Kidney (tissue), 14 donors: Measurements from ENCODE around the gene DNAJC1. TPM values are rescaled to one million over a fixed set of nuclear protein-coding genes. Genes with fewer than 3 reads are reported as not detected.

Source experiments
- DNase-seq, 5 donors: peaks; one replicate each; pipeline ENCODE4 v3.0.0-alpha.2; 2013 to 2020
- FAIRE-seq: peaks from 2 replicates; lab custom pipeline; 2012; peaks lifted over from hg19 to GRCh38; lab: Jason Lieb, UNC
- H3K27ac ChIP-seq, 2 donors: one replicate each; pipeline ENCODE4 v1.7.0; 2013; ENCODE audit warnings: low read depth in 2 of 2, low read length in 2 of 2, inconsistent platforms in 1 of 2
- H3K27me3 ChIP-seq: one replicate; pipeline ENCODE4 v1.7.1; 2013; ENCODE audit warnings: low read length, inconsistent platforms; ENCODE audit not compliant: control insufficient read depth, insufficient read depth
- H3K36me3 ChIP-seq, 3 donors: one replicate each; pipeline versions ENCODE4 v1.7.0 to v1.7.1; 2013; ENCODE audit warnings: low read length in 3 of 3, control low read depth in 1 of 3, inconsistent platforms in 1 of 3; ENCODE audit not compliant: insufficient read depth in 3 of 3, control insufficient read depth in 2 of 3
- H3K4me1 ChIP-seq, 3 donors: one replicate each; pipeline versions ENCODE4 v1.7.0 to v1.7.1; 2013; ENCODE audit warnings: low read length in 3 of 3, inconsistent platforms in 1 of 3, low read depth in 1 of 3; ENCODE audit not compliant: control insufficient read depth in 2 of 3, insufficient read depth in 2 of 3
- H3K4me3 ChIP-seq, 3 donors: one replicate each; pipeline versions ENCODE4 v1.7.0 to v1.8.1; 2013; ENCODE audit warnings: low read length in 3 of 3, control low read depth in 1 of 3, inconsistent platforms in 1 of 3
- H3K9ac ChIP-seq, 3 donors: one replicate each; pipeline versions ENCODE4 v1.7.0 to v1.7.1; 2013; ENCODE audit warnings: low read length in 3 of 3, control low read depth in 1 of 3, inconsistent platforms in 1 of 3
- H3K9me3 ChIP-seq, 3 donors: one replicate each; pipeline versions ENCODE4 v1.7.0 to v1.7.1; 2013; ENCODE audit warnings: low read length in 3 of 3, control low read depth in 1 of 3, inconsistent platforms in 1 of 3; ENCODE audit not compliant: control insufficient read depth in 2 of 3, insufficient read depth in 1 of 3
- CTCF ChIP-seq: IDR thresholded peaks from 3 replicates; pipeline ENCODE4 v1.5.1; 2012; ENCODE audit warnings: mild to moderate bottlenecking, moderate library complexity, borderline replicate concordance; ENCODE audit not compliant: insufficient read depth; ENCODE audit errors: extremely low read depth
- intact Hi-C: fragments of 100-400 bp; cut with DNase I; formaldehyde crosslinking; loops from one replicate; pipeline ENCODE4 v1.11.1; 2022
- polyA plus RNA-seq: library from polyadenylated mRNA; stranded (reverse); fragments of 350-450 nt; fragmentation: Illumina TruSeq; extraction: RNeasy Lipid Tissue Mini Kit (QIAGEN cat#74804); gene quantifications from one replicate; pipeline ENCODE4 v1.2.3, GENCODE V29; 2014; ENCODE audit warnings: low read depth, low replicate concordance; ENCODE audit not compliant: insufficient read depth
- total RNA-seq: library from RNA; stranded (reverse); fragmentation: NEBNext Ultra II Directional; extraction: Animal tissue kit (Norgen Biotek cat#: 25700); gene quantifications from one replicate; pipeline ENCODE4 v1.2.1, GENCODE V29; 2021
- donor health status: control.
- donor health status: control.
- donor health status: control.
- donor health status: control.
- donor health status: control.
- donor health status: DM: yes; HTN: yes; CAD: no.
- donor health status: Normal renal cell carcinoma (clear cell type).

Gene DNAJC1
- total and polyA plus RNA-seq, 2 donors from 2014 or later = 33.4 to 34.8 TPM

GRCh38 chr10:21832821-21833130 is 170.8 kb downstream of the DNAJC1 start:
- intact Hi-C loops = no loop called here
- Histone ChIP-seq H3K9me3 (peaks cover 0 to 18% (median 7%) of the 10 kb centered on the region in 3 donors), H3K9ac (no peak overlapping the region), H3K27me3 (no peaks in the 10 kb centered on the region), H3K4me3 (no peak overlapping the region), H3K36me3 (no peaks in the 10 kb centered on the region), H3K27ac (no peak overlapping the region), H3K4me1 (no peaks in the 10 kb centered on the region)
- DNase-seq (no peak), FAIRE-seq (no peak)
- no peak for TF ChIP-seq CTCF

- H3K9me3 ChIP-seq = peaks cover 0 to 24% (median 10%) of the 10 kb centered on the region in 3 donors
- TF ChIP-seq CTCF = no peak
- DNase-seq = no peak
- no peak overlapping the region for H3K27ac ChIP-seq
- intact Hi-C loops = no loop called here
- no peaks in the 10 kb centered on the region for H3K4me1 ChIP-seq
- no peak overlapping the region for H3K9ac ChIP-seq
- FAIRE-seq = no peak
- no peaks in the 10 kb centered on the region for H3K27me3 ChIP-seq
- H3K36me3 ChIP-seq = no peaks in the 10 kb centered on the region
- H3K4me3 ChIP-seq = no peak overlapping the region
Observed at GRCh38 chr10:21831986-21832820, 171.3 kb downstream of the DNAJC1 start.

GRCh38 chr10:21830037-21830436 is 173.5 kb downstream of the DNAJC1 start:
- no peak for TF ChIP-seq CTCF
- Histone ChIP-seq H3K4me3 (peak overlapping the region in 1 of 3 donors; percentile 12), H3K9ac (no peak overlapping the region), H3K27me3 (no peaks in the 10 kb centered on the region), H3K27ac (no peak overlapping the region), H3K36me3 (no peaks in the 10 kb centered on the region), H3K9me3 (peaks cover 0 to 41% (median 15%) of the 10 kb centered on the region in 3 donors), H3K4me1 (no peaks in the 10 kb centered on the region)
- intact Hi-C loops = no loop called here
- DNase-seq = no peak
- no peak for FAIRE-seq
